Heart left ventricle (tissue), 16 donors: ENCODE data around the gene TRMT2A. TPM values are rescaled to one million over a fixed set of nuclear protein-coding genes. Genes with fewer than 3 reads are reported as not detected.

ENCODE experiments used
- ATAC-seq, 4 donors: fragments of 200-7000 bp; cut with Tn5 transposase; one replicate each; pipeline ENCODE4 v1.9.1; 2020 to 2022; ENCODE audit warnings: moderate library complexity in 4 of 4, mild to moderate bottlenecking in 3 of 4, moderate number of reproducible peaks in 1 of 4
- DNase-seq, 5 donors: peaks; one replicate each; pipeline ENCODE4 v3.0.0-alpha.2; 2020
- H3K27ac ChIP-seq, 12 donors: fragments of 200-600 bp; sonication (generic) in 4 of 12; one replicate each; pipeline versions ENCODE4 v1.5.0 to v1.8.0; 2016 to 2022; ENCODE audit warnings: mild to moderate bottlenecking in 2 of 12
- H3K27me3 ChIP-seq, 9 donors: fragments of 200-600 bp; sonication (generic) in 2 of 9; one replicate each; pipeline versions ENCODE4 v1.5.1 to v1.8.0; 2016 to 2022; ENCODE audit warnings: mild to moderate bottlenecking in 3 of 9
- H3K36me3 ChIP-seq, 9 donors: fragments of 200-600 bp; sonication (generic) in 2 of 9; one replicate each; pipeline versions ENCODE4 v1.5.0 to v1.8.0; 2018 to 2022; ENCODE audit warnings: mild to moderate bottlenecking in 2 of 9
- H3K4me1 ChIP-seq, 12 donors: fragments of 200-600 bp; sonication (generic) in 4 of 12; one replicate each; pipeline versions ENCODE4 v1.5.0 to v1.8.0; 2016 to 2022; ENCODE audit warnings: mild to moderate bottlenecking in 3 of 12
- H3K4me3 ChIP-seq, 12 donors: fragments of 200-600 bp; sonication (generic) in 4 of 12; one replicate each; pipeline versions ENCODE4 v1.5.0 to v1.8.0; 2017 to 2022; ENCODE audit warnings: mild to moderate bottlenecking in 9 of 12, moderate library complexity in 4 of 12
- H3K9me3 ChIP-seq, 12 donors: fragments of 200-600 bp; sonication (generic) in 4 of 12; one replicate each; pipeline versions ENCODE4 v1.5.0 to v1.8.0; 2016 to 2022; ENCODE audit warnings: mild to moderate bottlenecking in 1 of 12
- POLR2A ChIP-seq, 2 donors: fragments of 450-650 bp; IDR thresholded peaks; one replicate each; pipeline ENCODE4 v1.6.1; 2017; ENCODE audit warnings: antibody characterized with exemption in 2 of 2, mild to moderate bottlenecking in 2 of 2, moderate library complexity in 2 of 2
- WGBS, 4 donors: extraction: QIAGEN DNeasy Blood & Tissue Kit in 2 of 4; methylation state at CpG; one replicate each; pipeline versions ENCODE4 v1.1.5 to v1.1.7; 2013 to 2018; 5-methylcytosine and 5-hydroxymethylcytosine counted together
- intact Hi-C, 10 donors: fragments of 100-400 bp; cut with DNase I; formaldehyde crosslinking; loops; one replicate each; pipeline versions ENCODE4 v1.11.1 to v1.14.2; 2022
- polyA plus RNA-seq, 2 donors: library from polyadenylated mRNA; stranded (reverse); fragments of 200-250 nt; gene quantifications; one replicate each; pipeline ENCODE4 v1.2.3, GENCODE V29; 2013
- total RNA-seq, 9 donors: library from RNA; depleted of rRNA in 2 of 9; stranded (reverse); fragments of >200 nt in 2 of 9; fragmentation: NEBNext Ultra II Directional in 3 of 9; extraction: Animal tissue kit (Norgen Biotek cat#: 25700) in 3 of 9; gene quantifications; one replicate each; pipeline versions ENCODE4 v1.1.0 to v1.2.4, GENCODE V29; 2016 to 2023
- TF ChIP-seq, protein P1 (sequence below), 12 donors: fragments of 200-600 bp; sonication (generic) in 4 of 12; IDR thresholded peaks; one replicate each; pipeline versions ENCODE4 v1.5.0 to v1.8.0; 2018 to 2022; ENCODE audit warnings: antibody characterized with exemption in 12 of 12, mild to moderate bottlenecking in 5 of 12
- donor health status: ischemic (EF 13 %, LVEDD 7.1; RV severe dilation, severe dysfunction).
- donor health status: healthy with polysubstance abuse.
- donor health status: DM: no; HTN: yes; CAD: no.
- donor health status: DM: no; HTN: no; CAD: no.
- donor health status: ischemic (EF 25% LVEDD 6.9; RV normal size, moderate dysfunction).
- donor health status: ischemic (EF 25% LVEDD 5.7; RV mildly dilated, moderate dysfunction).
- donor health status: healthy.
- donor health status: DM: yes; HTN: yes; CAD: no.
- donor health status: ischemic (EF 35%, LVEDD 5.7; RV mildly dilated, moderate dysfunction).
- donor health status: nonischemic (EF 11% LVEDD 7.7; RV severe dilation, severe dysfunction).
- donor health status: DM: yes; HTN: yes; CAD: no.
- donor health status: PGD.
- donor health status: ischemic (EF 29% LVEDD 5.4; RV normal size, mild dysfunction).
- donor health status: nonischemic (EF 23%, LVEDD 6.1; RV moderate dilation, normal function).

TRMT2A gene
- total and polyA plus RNA-seq, 11 donors = 15.8 to 31.3 (median 20.2) TPM

DNA sequence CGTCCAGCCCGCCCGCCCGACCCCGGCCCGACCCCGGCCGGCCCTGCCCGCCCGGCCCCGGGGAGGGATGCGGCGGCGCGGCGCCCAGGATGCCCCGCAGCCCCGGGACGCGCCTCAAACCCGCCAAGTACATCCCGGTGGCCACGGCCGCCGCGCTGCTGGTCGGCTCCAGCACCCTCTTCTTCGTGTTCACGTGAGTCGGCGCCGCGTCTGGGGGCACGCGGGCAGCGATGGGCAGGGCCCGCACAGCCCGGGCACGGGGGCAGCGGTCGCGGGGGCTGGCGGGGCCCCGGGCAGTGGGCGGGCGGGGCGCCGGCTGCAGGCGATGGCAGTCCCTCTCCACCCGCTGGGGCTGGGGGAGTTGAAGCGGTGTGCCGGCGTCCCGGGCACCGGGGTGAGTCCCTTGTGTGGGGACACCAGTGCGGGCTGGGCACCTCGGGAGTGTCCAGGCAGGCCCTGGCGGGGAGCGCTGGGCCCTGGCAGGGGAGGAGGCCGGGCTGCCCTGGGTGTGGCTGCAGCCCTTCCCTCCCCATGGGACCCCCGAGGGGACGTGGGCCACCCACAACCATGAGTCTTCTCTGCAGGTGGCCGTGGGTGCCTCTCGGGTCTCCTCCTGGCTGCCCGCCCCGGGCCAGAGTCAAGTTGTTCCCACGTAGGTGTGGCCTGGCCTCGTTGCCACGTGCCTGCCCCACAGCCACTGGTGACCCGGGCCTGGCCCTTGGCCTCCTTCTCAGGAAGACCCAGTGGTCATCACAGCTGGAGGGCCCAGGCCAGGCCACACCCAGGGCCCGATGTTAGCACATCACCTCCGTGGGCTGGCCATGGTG lies 15.0 kb upstream of the TRMT2A start:
- TF ChIP-seq, protein P1, sequence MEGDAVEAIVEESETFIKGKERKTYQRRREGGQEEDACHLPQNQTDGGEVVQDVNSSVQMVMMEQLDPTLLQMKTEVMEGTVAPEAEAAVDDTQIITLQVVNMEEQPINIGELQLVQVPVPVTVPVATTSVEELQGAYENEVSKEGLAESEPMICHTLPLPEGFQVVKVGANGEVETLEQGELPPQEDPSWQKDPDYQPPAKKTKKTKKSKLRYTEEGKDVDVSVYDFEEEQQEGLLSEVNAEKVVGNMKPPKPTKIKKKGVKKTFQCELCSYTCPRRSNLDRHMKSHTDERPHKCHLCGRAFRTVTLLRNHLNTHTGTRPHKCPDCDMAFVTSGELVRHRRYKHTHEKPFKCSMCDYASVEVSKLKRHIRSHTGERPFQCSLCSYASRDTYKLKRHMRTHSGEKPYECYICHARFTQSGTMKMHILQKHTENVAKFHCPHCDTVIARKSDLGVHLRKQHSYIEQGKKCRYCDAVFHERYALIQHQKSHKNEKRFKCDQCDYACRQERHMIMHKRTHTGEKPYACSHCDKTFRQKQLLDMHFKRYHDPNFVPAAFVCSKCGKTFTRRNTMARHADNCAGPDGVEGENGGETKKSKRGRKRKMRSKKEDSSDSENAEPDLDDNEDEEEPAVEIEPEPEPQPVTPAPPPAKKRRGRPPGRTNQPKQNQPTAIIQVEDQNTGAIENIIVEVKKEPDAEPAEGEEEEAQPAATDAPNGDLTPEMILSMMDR (IDR thresholded peaks at IDR 0.05) = no peak
- no peak for TF ChIP-seq POLR2A (IDR thresholded peaks at IDR 0.05)
- Histone ChIP-seq H3K27me3 (no peaks in the 10 kb centered on the region), H3K9me3 (no peaks in the 10 kb centered on the region), H3K4me1 (peaks cover 16 to 62% (median 49%) of the 10 kb centered on the region in 12 donors), H3K27ac (peak overlapping the region in 11 of 12 donors; percentile 28 to 100 (median 73)), H3K36me3 (peaks cover 0 to 8% (median 5%) of the 10 kb centered on the region in 9 donors), H3K4me3 (peak overlapping the region; percentile 76 to 100 (median 98))
- 0 to 1% (median 1%) methylated on average over 11 to 72 of the region's 72 CpGs for WGBS, 4 donors
- intact Hi-C loops = loop anchor here in 1 of 10 donors (5.0 kb wide), 1 partner anchor 115 kb away; the partner anchor contains the start of gene ARVCF
- ATAC-seq (peak in 1 of 4 donors; percentile 3), DNase-seq (peak in 2 of 5 donors; percentile 56 to 66)

DNA sequence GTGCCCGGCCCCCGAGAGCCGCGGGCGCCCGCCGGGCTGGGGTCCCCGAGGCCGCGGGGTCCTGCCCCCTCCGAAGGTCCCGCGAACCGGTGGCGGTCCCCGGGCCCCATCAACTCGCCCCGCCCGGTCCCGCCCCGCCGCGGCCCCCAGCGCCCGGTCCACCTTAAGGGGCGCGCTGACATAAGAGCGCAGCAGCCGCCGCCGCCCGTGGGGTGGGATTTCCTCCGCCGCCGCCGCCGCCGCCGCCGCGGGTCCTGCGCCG lies 14.5 kb upstream of the TRMT2A start, which contains the start of gene ZDHHC8:
TSS of gene ZDHHC8 (plus strand) at position 208 of the 262 bp plus-strand sequence. CDS start 144 bp downstream, outside the sequence.
- 0 to 1% methylated on average over 42 to 43 of the region's 43 CpGs; no CpG with 5 or more reads in 2 of the 4 donors for WGBS, 4 donors
- H3K27me3 ChIP-seq = no peaks in the 10 kb centered on the region
- peak within 1 kb of the TSS; percentile 94 to 100 (median 98) for H3K27ac ChIP-seq
- intact Hi-C loops = loop anchor here in 1 of 10 donors (5.0 kb wide), 1 partner anchor 114 kb away; the partner anchor contains the start of gene ARVCF
- TF ChIP-seq POLR2A (IDR thresholded peaks at IDR 0.05) = no peak
- TF ChIP-seq, protein P1 (IDR thresholded peaks at IDR 0.05) = no peak
- peak in 3 of 5 donors; percentile 48 to 60 (median 59) for DNase-seq
- H3K4me1 ChIP-seq = peaks cover 11 to 57% (median 43%) of the 10 kb centered on the region in 12 donors
- peak within 1 kb of the TSS; percentile 88 to 100 (median 99) for H3K4me3 ChIP-seq
- H3K36me3 ChIP-seq = peaks cover 0 to 13% (median 9%) of the 10 kb centered on the region in 9 donors
- peak in 3 of 4 donors; percentile 37 to 64 (median 51) for ATAC-seq
- no peaks in the 10 kb centered on the region for H3K9me3 ChIP-seq

- peak; percentile 72 to 90 (median 86) for ATAC-seq
- TF ChIP-seq POLR2A (IDR thresholded peaks at IDR 0.05) = peak in 1 of 2 donors; percentile 27
- TF ChIP-seq, protein P1 (IDR thresholded peaks at IDR 0.05) = no peak
- Histone ChIP-seq H3K4me3 (peak overlapping the region; percentile 88 to 100 (median 99)), H3K4me1 (peaks cover 6 to 51% (median 38%) of the 10 kb centered on the region in 12 donors), H3K36me3 (peaks cover 0 to 19% (median 15%) of the 10 kb centered on the region in 9 donors), H3K9me3 (no peaks in the 10 kb centered on the region), H3K27me3 (no peaks in the 10 kb centered on the region), H3K27ac (peak overlapping the region; percentile 94 to 100 (median 98))
- 5 to 8% (median 6%) methylated on average over 15 to 70 of the region's 70 CpGs for whole genome bisulfite sequencing, 4 donors
- DNase-seq = peak; percentile 91 to 96 (median 93)
- intact Hi-C loops = loop anchor here in 1 of 10 donors (5.0 kb wide), 1 partner anchor 114 kb away; the partner anchor contains the start of gene ARVCF
Measured at GRCh38 chr22:20130731-20131596, 13.9 kb upstream of the TRMT2A start.
